Tongue (tissue), 2 donors: ENCODE data around the gene CERT1. TPM values are rescaled to one million over a fixed set of nuclear protein-coding genes. Genes with fewer than 3 reads are reported as not detected.
A peak's percentile ranks its signal among the peaks of the same experiment; 100 is the strongest.
"Not testable (repeated sequence)": the region's sequence is repeated elsewhere in the genome, so short reads cannot be mapped to it uniquely, and the experiment has no call there.

Experiments
- DNase-seq: peaks from one replicate; pipeline ENCODE4 v3.0.0-alpha.2; 2015
- total RNA-seq: library from RNA; depleted of rRNA; stranded (reverse); fragments of >200 nt; gene quantifications from one replicate; pipeline ENCODE4 v1.2.3, GENCODE V29; 2014

Gene CERT1
- total RNA-seq, 1 donor from 2014 or later = 62.2 TPM

- no peak for DNase-seq
Measured at GRCh38 chr5:75523275-75523674, 11.8 kb upstream of the CERT1 start.

DNA sequence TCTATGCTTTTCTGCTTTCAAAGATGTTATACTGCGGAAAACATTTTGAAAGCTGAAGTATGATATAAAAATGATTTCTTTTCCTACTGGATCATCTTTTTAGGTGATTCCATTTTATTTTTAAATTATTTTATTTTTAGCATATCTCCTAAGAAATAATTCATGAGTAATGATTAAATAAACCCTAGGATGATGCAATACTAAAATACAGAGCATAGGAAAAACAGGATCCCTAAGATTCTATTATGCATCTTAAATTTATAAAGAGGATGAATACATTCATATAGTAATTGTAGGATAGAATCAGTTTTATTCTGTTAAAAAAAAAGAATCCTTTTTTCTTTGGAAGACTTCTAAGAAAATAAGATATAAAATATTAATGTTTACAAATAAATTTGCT lies 11.1 kb upstream of the CERT1 start:
- DNase-seq = no peak

DNA sequence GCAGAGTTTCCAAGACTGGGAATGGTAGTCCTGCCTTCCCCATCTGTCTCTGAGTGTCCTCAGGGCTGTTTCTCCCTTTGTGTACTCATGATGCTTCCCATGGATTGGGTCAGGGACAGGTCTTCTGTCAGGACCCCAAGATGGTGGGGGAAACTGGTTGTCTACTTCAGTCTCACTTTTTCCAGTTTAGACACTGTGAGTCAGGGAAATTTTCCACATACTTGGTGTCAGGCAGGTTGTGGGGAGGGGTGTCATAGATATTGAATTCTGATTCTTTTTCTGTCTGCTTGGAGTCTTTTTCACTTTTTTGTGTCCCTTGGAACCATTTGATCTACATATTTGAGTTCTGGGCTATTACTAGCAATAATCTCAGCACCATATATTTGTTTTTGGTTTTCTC lies 10.6 kb upstream of the CERT1 start:
- DNase-seq = no peak

DNA sequence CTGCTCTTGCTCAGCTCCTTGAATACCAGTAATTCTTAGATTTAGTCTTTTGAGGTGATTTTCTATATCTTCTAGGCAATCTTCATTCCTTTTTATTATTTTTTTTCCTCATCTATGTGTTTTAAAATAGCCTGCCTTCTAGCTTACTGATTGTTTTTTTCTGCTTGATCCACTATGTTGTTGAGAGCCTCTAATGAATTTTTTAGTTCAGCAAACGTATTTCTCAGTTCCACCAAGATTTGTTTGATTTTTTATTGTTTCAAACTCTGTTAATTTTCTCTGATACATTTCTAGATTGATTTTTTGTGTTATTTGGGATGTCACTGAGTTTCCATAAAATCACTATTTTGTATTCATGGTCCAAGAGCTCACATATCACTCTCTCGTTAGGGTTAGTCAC lies 9.8 kb upstream of the CERT1 start:
- DNase-seq = no peak

- no peak for DNase-seq
Measured at GRCh38 chr5:75519761-75520160, 8.3 kb upstream of the CERT1 start.

DNA sequence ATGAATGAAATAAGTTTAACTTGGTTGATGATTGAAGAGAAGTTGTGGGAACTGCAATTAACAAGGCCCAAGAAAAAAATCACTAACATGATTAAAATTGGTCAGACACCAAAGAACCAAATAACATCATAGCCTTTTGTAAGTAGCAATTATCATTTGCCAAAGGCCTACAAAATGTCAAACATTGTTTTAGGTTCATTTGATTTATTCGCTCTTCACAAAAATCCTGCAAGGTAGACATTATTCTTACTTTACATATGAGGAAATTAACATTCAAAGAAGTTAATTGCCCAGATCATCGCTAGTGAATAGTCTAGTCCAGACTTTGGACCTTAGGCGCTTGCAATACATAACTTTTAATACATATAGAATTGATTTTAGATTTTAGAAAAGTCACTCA lies 2.9 kb upstream of the CERT1 start:
- no peak for DNase-seq

GRCh38 chr5:75513841-75514240 lies 2.4 kb upstream of the CERT1 start:
- no peak for DNase-seq

DNA sequence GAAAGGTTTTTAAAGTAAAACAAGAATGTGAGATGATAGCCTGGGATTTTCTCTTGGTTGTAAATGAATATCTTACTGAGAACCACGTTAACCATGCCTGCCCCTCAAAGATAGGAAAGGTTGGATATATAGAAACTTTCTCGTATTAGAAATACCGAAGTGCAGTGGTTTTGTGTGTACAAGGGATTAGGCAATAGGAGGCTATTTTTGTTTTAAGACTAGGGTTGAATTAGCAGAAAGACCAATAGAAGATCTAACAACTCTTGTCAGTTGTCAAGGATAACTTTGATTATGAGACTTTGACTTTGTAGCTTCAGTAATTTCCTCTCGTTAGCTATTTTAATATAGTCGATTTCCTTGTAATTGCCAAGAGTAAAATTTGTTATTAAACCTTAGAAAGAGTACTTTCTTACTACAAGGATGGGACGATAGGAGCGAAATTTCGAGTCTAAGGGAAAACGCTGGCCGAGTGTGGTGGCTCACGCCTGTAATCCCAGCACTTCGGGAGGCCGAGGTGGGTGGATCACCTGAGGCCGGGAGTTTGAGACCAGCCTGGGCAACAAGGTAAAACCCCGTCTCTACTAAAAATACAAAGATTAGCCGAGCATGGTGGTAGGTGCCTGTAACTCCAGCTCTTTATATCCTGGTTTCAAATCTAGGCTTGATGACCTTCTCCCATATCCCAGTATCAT lies 1.1 kb upstream of the CERT1 start:
- no peak for DNase-seq

- DNase-seq = no peak
Measured at GRCh38 chr5:75510836-75511434, 494 bp downstream of the CERT1 start.

DNA sequence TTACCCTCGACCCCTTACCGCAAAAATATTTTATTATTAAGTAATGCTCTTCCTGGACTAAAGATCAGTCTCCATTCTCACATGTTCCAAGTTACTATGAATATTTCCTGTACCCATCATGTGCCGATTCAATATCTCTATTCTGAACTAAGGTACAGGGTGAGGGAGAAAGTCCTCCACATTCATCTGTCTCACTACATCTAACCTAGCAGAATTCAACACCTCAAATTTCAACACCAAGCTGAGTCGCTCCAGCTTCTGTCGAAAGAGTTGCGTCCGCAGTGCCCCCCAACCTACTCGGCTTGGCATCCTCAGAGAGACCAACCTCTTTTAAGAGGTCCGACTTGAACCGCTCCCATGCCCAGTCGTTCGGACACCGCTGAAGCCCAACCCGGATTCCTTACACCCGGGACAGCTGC lies 1.0 kb downstream of the CERT1 start:
- DNase-seq = peak; percentile 75

GRCh38 chr5:75509956-75510355 lies 1.5 kb downstream of the CERT1 start:
- peak; percentile 23 for DNase-seq

DNA sequence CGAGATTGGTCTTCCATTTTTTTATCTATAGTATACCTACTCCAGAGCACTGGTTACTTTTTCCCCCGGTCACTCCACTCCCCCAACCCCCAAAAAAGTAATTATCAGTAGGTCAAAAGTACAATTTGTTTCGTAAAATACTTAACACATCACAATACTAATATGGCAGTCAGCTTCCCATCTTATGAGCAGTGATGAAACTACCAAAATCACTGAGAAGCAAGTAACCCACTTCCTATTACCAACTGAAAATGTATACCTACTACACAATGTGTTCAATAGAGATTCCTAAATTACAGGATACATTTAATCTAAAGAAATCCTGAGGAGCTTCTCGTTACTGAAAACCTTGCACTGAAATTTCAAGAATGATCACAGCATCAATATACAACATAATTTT lies 1.9 kb downstream of the CERT1 start:
- DNase-seq = no peak

DNA sequence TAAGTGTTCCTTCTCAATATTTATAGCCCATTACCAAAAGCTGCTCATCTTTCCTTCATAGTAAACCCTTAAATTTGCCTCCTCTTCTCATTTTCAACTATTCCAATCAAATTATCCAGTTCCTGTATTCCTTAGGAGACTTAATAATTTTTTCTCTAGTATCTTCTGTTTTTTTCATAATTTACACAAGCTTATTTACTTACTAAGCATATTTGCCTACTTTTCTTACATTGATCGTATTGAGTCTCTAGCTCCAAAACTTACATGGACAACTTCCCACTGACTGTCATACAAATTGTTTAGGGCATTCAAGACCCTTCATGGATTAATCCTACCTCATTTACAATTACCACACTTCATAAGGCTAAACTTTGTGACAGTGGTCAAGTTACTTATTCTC lies 3.6 kb downstream of the CERT1 start:
- no peak for DNase-seq

- DNase-seq = not testable (repeated sequence)
Measured at GRCh38 chr5:75505112-75505511, 6.3 kb downstream of the CERT1 start.

GRCh38 chr5:75498875-75499274 lies 12.6 kb downstream of the CERT1 start:
- DNase-seq = peak; percentile 2

DNA sequence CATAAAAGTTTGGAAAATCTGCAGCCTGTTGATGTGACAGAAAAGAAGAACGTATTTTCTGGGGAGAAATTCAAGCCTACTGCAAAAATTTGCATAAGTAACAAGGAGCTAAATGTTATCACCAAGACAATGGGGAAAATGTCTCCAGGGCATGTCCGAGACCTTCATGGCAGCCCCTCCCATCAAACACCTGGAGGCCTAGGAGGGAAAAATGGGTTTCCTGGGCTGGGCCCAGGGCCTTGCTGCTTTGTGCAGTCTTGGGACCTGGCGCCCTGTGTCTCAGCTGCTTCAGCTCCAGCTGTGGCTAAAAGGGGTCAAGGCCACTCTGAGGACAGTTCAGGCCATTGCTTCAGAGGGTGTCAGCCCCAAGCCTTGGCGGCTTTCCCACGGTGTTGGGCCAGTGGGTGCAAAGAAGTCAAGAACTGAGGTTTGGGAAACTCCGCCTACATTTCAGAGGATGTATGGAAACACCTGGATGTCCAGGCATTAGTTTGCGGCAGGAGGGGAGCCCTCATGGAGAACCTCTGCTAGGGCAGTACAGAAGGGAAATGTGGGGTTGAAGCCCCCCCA lies 13.1 kb downstream of the CERT1 start:
- no peak for DNase-seq

DNA sequence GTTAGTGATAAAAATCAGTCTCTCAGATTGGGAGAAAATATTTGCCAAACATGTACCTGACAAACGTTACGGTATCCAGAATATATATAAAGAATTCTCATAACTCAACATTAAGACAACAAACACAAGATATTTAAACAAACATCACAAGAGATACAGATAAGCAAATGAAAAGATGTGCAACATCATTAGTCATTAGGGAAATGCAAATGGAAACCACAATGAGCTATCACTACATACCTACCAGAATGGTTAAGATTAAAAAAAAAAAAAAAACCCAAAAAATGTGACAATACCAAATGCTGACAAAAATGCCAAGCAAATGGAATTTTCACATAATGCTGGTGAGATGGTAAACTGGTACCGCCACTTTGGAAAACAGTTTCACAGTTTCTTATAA lies 15.4 kb downstream of the CERT1 start:
- no peak for DNase-seq

DNA sequence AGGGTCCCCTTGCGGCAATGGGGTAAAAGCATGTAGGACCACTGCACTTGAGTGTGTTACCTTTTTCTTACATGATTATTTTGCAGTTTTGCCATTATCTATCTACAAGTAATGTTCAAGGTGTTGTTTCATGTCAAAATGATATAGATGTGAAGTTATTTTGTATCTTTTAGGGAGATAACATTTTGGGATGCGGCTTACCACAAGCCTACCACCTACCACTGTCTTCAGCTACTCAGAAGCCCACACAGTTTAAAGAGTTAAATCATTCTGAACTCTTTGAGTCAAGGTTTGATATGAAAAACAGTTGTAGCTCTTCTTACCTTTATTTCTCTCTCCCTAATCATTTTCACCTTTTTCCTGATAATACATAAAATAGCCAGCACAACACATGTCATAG lies 19.8 kb downstream of the CERT1 start:
- DNase-seq = no peak

GRCh38 chr5:75489847-75490246 lies 21.6 kb downstream of the CERT1 start:
- DNase-seq = not testable (repeated sequence)

DNA sequence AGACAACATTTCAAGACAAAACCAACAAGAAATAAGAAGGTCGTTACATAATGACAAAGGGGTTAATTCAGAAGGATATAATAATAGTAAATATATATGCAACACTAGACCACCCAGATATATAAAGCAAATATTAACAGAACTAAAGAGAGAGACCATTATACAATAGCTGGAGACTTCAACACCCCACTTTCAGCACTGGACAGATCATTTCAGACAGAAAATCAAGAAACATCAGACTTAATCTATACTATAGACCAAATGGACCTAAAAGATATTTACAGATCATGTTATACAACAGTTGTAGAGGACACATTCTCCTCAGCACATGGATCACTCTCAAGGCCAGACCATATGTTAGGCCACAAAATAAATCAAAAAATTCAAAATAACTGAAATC lies 26.8 kb downstream of the CERT1 start:
- no peak for DNase-seq

DNA sequence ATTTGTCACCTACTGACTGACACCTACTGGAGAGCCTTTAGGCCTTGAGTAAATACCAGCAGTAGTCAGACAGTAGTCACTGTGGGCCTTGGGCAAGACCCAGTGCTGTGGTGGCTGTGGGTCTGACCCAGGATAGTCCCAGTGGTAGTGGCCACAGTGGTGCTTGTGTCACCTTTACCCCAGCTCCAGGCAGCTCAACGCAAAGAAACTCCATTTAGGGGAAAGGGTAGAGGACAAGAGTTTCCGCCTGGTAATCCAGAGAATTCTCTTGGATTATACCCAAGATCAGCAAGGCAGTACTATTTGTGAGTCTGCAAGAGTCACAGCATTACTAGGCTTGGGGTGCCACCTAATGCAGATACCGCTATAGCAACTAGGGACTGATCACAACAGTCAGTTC lies 28.9 kb downstream of the CERT1 start:
- DNase-seq = no peak

DNA sequence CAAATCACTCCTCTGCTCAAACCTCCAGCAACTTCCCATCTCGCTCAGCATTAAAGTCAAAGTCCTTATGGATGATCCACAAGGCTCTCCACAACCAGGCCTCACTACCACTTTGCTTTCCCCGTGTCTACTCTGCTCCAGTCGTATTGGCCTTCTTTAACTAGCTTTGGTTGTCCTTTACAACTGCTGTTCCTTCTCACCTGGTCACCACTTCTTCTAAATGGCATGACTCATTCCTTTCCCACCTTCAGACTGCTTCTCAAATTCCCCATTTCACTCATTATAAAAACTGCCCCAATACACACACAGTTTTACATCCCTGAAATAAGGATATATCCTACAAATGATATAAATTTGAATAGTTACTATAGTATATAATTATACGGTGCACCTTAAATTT lies 30.4 kb downstream of the CERT1 start:
- no peak for DNase-seq

DNA sequence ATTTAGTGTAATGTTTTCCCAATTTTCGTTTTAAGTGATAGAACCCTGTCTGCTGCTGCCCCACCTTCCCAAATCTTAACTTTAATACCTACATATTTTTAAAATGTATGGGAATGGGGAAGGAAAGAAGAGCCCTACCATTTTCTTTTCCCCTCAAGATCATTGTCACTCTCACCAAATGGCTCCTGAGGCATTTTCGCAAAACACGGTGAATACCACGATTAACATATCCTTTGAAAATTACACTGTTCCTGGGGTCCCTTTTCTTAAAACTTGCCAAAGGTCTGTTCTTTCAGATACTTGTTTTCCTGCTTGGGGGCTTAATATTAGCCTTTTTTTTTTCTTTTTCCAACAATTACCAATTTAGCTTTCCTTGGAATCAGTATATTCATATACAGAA lies 36.1 kb downstream of the CERT1 start:
- DNase-seq = no peak

GRCh38 chr5:75473463-75473862 lies 38.0 kb downstream of the CERT1 start:
- no peak for DNase-seq
